ENCODE results near the gene SPAG16. TPM values are rescaled to one million over a fixed set of nuclear protein-coding genes. Genes with fewer than 3 reads are reported as not detected.

SPAG16 gene
- total RNA-seq, 1 experiment from 2014 or later: 13.0 TPM

DNA sequence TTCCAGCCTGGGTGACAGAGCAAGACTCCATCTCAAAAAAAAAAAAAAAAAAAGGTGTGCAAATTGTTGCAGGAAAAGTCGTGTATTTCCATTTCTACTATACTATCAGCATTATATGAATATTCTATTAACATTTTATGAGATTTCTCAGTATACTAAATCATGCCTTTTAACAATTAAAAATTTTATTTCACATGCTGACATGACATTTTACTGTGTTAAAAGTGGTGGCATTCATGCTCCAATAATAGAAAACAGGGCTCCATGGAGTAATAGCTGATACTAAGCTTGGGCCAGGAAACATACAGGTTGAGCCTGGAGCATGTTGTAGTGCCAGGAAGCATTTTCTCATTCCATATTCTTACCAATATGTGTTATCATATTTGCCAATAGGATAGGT is 141.4 kb downstream of the SPAG16 start:
- H3K27ac ChIP-seq (ENCODE audit: low read length): no peak overlapping the region
- H3K4me3 ChIP-seq (ENCODE audit: low read depth in 2 of 2, low read length in 2 of 2): no peak overlapping the region
- TF ChIP-seq POLR2AphosphoS5 (IDR thresholded peaks at IDR 0.05; ENCODE audit: low read depth, low read length) (no peak), SIN3A (IDR thresholded peaks at IDR 0.05; ENCODE audit: borderline replicate concordance, insufficient read depth, low read depth, low read length) (no peak), TCF7L2 (IDR thresholded peaks at IDR 0.05; ENCODE audit: low read depth, low read length) (no peak)
- TF ChIP-seq, protein P1, sequence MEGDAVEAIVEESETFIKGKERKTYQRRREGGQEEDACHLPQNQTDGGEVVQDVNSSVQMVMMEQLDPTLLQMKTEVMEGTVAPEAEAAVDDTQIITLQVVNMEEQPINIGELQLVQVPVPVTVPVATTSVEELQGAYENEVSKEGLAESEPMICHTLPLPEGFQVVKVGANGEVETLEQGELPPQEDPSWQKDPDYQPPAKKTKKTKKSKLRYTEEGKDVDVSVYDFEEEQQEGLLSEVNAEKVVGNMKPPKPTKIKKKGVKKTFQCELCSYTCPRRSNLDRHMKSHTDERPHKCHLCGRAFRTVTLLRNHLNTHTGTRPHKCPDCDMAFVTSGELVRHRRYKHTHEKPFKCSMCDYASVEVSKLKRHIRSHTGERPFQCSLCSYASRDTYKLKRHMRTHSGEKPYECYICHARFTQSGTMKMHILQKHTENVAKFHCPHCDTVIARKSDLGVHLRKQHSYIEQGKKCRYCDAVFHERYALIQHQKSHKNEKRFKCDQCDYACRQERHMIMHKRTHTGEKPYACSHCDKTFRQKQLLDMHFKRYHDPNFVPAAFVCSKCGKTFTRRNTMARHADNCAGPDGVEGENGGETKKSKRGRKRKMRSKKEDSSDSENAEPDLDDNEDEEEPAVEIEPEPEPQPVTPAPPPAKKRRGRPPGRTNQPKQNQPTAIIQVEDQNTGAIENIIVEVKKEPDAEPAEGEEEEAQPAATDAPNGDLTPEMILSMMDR (IDR thresholded peaks at IDR 0.05): no peak
- TF ChIP-seq, protein P2, sequence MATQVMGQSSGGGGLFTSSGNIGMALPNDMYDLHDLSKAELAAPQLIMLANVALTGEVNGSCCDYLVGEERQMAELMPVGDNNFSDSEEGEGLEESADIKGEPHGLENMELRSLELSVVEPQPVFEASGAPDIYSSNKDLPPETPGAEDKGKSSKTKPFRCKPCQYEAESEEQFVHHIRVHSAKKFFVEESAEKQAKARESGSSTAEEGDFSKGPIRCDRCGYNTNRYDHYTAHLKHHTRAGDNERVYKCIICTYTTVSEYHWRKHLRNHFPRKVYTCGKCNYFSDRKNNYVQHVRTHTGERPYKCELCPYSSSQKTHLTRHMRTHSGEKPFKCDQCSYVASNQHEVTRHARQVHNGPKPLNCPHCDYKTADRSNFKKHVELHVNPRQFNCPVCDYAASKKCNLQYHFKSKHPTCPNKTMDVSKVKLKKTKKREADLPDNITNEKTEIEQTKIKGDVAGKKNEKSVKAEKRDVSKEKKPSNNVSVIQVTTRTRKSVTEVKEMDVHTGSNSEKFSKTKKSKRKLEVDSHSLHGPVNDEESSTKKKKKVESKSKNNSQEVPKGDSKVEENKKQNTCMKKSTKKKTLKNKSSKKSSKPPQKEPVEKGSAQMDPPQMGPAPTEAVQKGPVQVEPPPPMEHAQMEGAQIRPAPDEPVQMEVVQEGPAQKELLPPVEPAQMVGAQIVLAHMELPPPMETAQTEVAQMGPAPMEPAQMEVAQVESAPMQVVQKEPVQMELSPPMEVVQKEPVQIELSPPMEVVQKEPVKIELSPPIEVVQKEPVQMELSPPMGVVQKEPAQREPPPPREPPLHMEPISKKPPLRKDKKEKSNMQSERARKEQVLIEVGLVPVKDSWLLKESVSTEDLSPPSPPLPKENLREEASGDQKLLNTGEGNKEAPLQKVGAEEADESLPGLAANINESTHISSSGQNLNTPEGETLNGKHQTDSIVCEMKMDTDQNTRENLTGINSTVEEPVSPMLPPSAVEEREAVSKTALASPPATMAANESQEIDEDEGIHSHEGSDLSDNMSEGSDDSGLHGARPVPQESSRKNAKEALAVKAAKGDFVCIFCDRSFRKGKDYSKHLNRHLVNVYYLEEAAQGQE (IDR thresholded peaks at IDR 0.05; ENCODE audit: insufficient read depth in 1 of 2, low read depth in 2 of 2, low read length in 1 of 2): no peak
- intact Hi-C loops (cut with micrococcal nuclease; ENCODE audit: unreplicated experiment) (no loop called here), in situ Hi-C loops (cut with HindIII; ENCODE audit: low pct_unique_long_range_greater_than_20kb, low sequenced_read_pairs) (no loop called here)
- POLR2A ChIA-PET: no interaction called here
- DNase-seq (ENCODE audit: low read depth, low spot score) (no peak), ATAC-seq (no peak)
- CTCF ChIA-PET: no interaction called here
- 0 out of 2 replicates have a peak, but pooled peaks cover 1% of the 10 kb centered on the region for H3K9me3 ChIP-seq (ENCODE audit: control insufficient read depth, insufficient read depth, low read depth, low read length)
- H3K4me1 ChIP-seq (ENCODE audit: control insufficient read depth, insufficient read depth, low read length): no peaks in the 10 kb centered on the region
- H3K36me3 ChIP-seq (ENCODE audit: control insufficient read depth, insufficient read depth, low read length): no peaks in the 10 kb centered on the region
- no peaks in the 10 kb centered on the region for H3K27me3 ChIP-seq (ENCODE audit: control insufficient read depth, insufficient read depth, low read length)
- BruUV-seq (replicated peaks): no TSS peak

DNA sequence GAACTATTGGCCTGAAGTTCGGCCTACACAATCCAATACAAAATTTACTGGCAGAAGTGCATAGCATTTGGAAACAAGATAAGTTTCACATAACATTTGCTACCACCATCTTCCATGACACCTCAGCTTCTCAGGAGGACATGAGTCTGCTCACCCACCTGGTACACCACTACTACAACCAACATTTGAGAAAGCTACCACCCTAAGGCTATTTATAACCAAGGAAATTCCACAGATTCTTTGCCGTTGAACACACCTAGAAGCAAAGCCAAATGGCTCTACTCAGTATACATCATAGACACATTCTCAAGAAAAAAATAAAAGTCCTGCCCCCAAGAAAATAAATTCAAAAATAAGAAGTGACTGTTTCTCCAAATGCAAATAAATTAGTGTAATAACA is 145.3 kb downstream of the SPAG16 start:
- DNase-seq (ENCODE audit: low read depth, low spot score): no peak
- POLR2A ChIA-PET: no interaction called here
- Histone ChIP-seq H3K4me3 (ENCODE audit: low read depth in 2 of 2, low read length in 2 of 2) (no peak overlapping the region), H3K36me3 (ENCODE audit: control insufficient read depth, insufficient read depth, low read length) (no peaks in the 10 kb centered on the region), H3K9me3 (ENCODE audit: control insufficient read depth, insufficient read depth, low read depth, low read length) (0 out of 2 replicates have a peak, but pooled peaks cover 3% of the 10 kb centered on the region), H3K4me1 (ENCODE audit: control insufficient read depth, insufficient read depth, low read length) (no peaks in the 10 kb centered on the region), H3K27ac (ENCODE audit: low read length) (no peak overlapping the region), H3K27me3 (ENCODE audit: control insufficient read depth, insufficient read depth, low read length) (no peaks in the 10 kb centered on the region)
- no peak for ATAC-seq
- TF ChIP-seq, protein P1 (IDR thresholded peaks at IDR 0.05): no peak
- TF ChIP-seq TCF7L2 (IDR thresholded peaks at IDR 0.05; ENCODE audit: low read depth, low read length) (no peak), SIN3A (IDR thresholded peaks at IDR 0.05; ENCODE audit: borderline replicate concordance, insufficient read depth, low read depth, low read length) (no peak), POLR2AphosphoS5 (IDR thresholded peaks at IDR 0.05; ENCODE audit: low read depth, low read length) (no peak)
- TF ChIP-seq, protein P2 (IDR thresholded peaks at IDR 0.05; ENCODE audit: insufficient read depth in 1 of 2, low read depth in 2 of 2, low read length in 1 of 2): no peak
- no TSS peak for BruUV-seq (replicated peaks)
- CTCF ChIA-PET: no interaction called here
- intact Hi-C loops (cut with micrococcal nuclease; ENCODE audit: unreplicated experiment) (no loop called here), in situ Hi-C loops (cut with HindIII; ENCODE audit: low pct_unique_long_range_greater_than_20kb, low sequenced_read_pairs) (no loop called here)

All from Panc1 (cell line).